H1 (cell line): ENCODE measurements around the gene APC2. TPM values are rescaled to one million over a fixed set of nuclear protein-coding genes. Genes with fewer than 3 reads are reported as not detected.

Source experiments
- ASH2L ChIP-seq: fragments of 200-600, 300-600 bp; sonication (generic); IDR thresholded peaks from one replicate; pipeline ENCODE4 v1.7.1; 2017; ENCODE audit warnings: low read length
- CHD7 ChIP-seq: fragments of 300-600 bp; sonication (generic); IDR thresholded peaks from 2 replicates; pipeline ENCODE4 v1.7.1; 2012; ENCODE audit warnings: low read length, moderate library complexity, mild to moderate bottlenecking, inconsistent platforms; ENCODE audit not compliant: insufficient replicate concordance
- GTF2F1 ChIP-seq: IDR thresholded peaks from 2 replicates; pipeline ENCODE4 v1.6.1; 2012; ENCODE audit warnings: low read depth, low read length, improper control_type of control experiment, borderline replicate concordance
- KDM1A ChIP-seq: fragments of 200-600, 300-600 bp; sonication (generic); IDR thresholded peaks from 2 replicates; pipeline ENCODE4 v1.7.1; 2016; ENCODE audit warnings: mild to moderate bottlenecking, low read length, borderline replicate concordance
- KDM4A ChIP-seq: IDR thresholded peaks from one replicate; pipeline ENCODE4 v1.7.1; 2012; ENCODE audit warnings: low read depth, mild to moderate bottlenecking, moderate library complexity, low read length, inconsistent platforms; ENCODE audit not compliant: severe bottlenecking
- POU5F1 ChIP-seq: IDR thresholded peaks from 2 replicates; pipeline ENCODE4 v1.6.1; 2011; ENCODE audit warnings: low read depth, mild to moderate bottlenecking, low read length, moderate library complexity
- RBBP5 ChIP-seq: IDR thresholded peaks from 2 replicates; pipeline ENCODE4 v1.7.1; 2012; ENCODE audit warnings: low read depth, mild to moderate bottlenecking, inconsistent platforms, low read length, moderate library complexity, borderline replicate concordance
- RXRA ChIP-seq: IDR thresholded peaks from 2 replicates; pipeline ENCODE4 v1.6.1; 2011; ENCODE audit warnings: low read depth, mild to moderate bottlenecking, low read length, moderate library complexity; ENCODE audit not compliant: insufficient read depth
- polyA plus RNA-seq, 7 experiments: library from polyadenylated mRNA; depleted of rRNA in 3 of 7; stranded (reverse) in 5 of 7; unstranded in 2 of 7; fragments of >200 nt in 5 of 7; fragments of 200-250 nt in 2 of 7; gene quantifications; 1 replicate in 5 of 7; 2 replicates in 1 of 7; 4 replicates in 1 of 7; pipeline versions ENCODE4 v1.2.1 to v1.2.3, GENCODE V29; 2011 to 2013; ENCODE audit warnings: missing spikeins in 2 of 7, mixed read lengths in 2 of 7
- total RNA-seq: library from RNA; stranded (reverse); fragmentation: NEBNext Ultra II Directional; extraction: Animal tissue kit (Norgen Biotek cat#: 25700); gene quantifications from 2 replicates; pipeline ENCODE4 v1.2.1, GENCODE V29; 2021

The APC2 gene
- total and polyA plus RNA-seq, 2 of the 8 experiments (the other 6 are each of a cell fraction or from before 2014, with no cell fraction given): 1.3 to 4.1 TPM

GRCh38 chr19:1411255-1412191 is 38.4 kb upstream of the APC2 start (continued):
- TF ChIP-seq CHD7 (no peak), RBBP5 (no peak), KDM1A (no peak), ASH2L (no peak), GTF2F1 (no peak), POU5F1 (no peak), RXRA (no peak), KDM4A (no peak)
